ENCODE results near the gene TPSG1.

DNA sequence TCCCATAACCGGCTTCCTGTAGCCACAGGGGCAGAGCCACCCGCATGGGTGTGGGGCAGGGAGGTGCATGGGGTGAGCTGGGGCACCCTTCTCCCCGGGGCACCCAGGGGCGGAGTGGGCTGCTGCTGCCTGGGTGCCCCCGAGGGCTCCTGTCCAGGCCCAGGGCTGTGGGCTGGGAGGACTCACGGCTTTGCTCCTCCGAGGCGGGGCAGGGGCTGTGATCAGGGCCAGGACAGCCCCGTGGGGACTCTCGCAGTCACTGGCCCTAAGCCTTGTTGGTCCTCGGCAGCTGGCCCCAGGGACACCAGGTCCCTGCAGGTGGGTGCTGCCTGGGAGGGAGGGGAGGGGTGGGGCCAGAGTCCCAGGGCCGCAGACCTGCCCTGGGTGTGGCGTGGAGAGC, 52.4 kb downstream of the TPSG1 start:
- TF ChIP-seq, protein P1, sequence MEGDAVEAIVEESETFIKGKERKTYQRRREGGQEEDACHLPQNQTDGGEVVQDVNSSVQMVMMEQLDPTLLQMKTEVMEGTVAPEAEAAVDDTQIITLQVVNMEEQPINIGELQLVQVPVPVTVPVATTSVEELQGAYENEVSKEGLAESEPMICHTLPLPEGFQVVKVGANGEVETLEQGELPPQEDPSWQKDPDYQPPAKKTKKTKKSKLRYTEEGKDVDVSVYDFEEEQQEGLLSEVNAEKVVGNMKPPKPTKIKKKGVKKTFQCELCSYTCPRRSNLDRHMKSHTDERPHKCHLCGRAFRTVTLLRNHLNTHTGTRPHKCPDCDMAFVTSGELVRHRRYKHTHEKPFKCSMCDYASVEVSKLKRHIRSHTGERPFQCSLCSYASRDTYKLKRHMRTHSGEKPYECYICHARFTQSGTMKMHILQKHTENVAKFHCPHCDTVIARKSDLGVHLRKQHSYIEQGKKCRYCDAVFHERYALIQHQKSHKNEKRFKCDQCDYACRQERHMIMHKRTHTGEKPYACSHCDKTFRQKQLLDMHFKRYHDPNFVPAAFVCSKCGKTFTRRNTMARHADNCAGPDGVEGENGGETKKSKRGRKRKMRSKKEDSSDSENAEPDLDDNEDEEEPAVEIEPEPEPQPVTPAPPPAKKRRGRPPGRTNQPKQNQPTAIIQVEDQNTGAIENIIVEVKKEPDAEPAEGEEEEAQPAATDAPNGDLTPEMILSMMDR (IDR thresholded peaks at IDR 0.05) = no peak
- TF ChIP-seq ZNF121 (CRISPR knock-in tag; IDR thresholded peaks at IDR 0.05) = no peak
